GM21786 (cell line): Measurements from ENCODE around the gene EGLN3.
"Not testable (repeated sequence)": the region's sequence is repeated elsewhere in the genome, so short reads cannot be mapped to it uniquely, and the experiment has no call there.

ENCODE experiments used
- ATAC-seq: cut with Tn5 transposase; IDR thresholded peaks from one replicate; pipeline ENCODE4 v1.9.1; 2021; ENCODE audit not compliant: unreplicated experiment

EGLN3 gene

GRCh38 chr14:33962466-33962865 lies 11.6 kb upstream of the EGLN3 start:
- not testable (repeated sequence) for ATAC-seq

GRCh38 chr14:33962016-33962415 lies 11.1 kb upstream of the EGLN3 start:
- no peak for ATAC-seq

GRCh38 chr14:33959692-33960151 lies 8.8 kb upstream of the EGLN3 start:
- no peak for ATAC-seq

- ATAC-seq, result no peak
These were observed 7.8 kb upstream of the EGLN3 start for GRCh38 chr14:33958605-33959226.

- no peak for ATAC-seq
These were observed 7.1 kb upstream of the EGLN3 start for GRCh38 chr14:33957993-33958392.

GRCh38 chr14:33957299-33957698 lies 6.4 kb upstream of the EGLN3 start:
- no peak for ATAC-seq

GRCh38 chr14:33956640-33957039 lies 5.8 kb upstream of the EGLN3 start:
- peak; percentile 61 for ATAC-seq

- ATAC-seq, result no peak
These were observed 3.2 kb upstream of the EGLN3 start for GRCh38 chr14:33954016-33954598.

- ATAC-seq, result no peak
These were observed 1.7 kb upstream of the EGLN3 start for GRCh38 chr14:33952541-33952940.

- no peak for ATAC-seq
These were observed 438 bp upstream of the EGLN3 start for GRCh38 chr14:33951183-33951840.

- no peak for ATAC-seq
These were observed 1.4 kb downstream of the EGLN3 start for GRCh38 chr14:33949411-33949893.

- ATAC-seq, result no peak
These were observed 1.9 kb downstream of the EGLN3 start for GRCh38 chr14:33948869-33949408.

- ATAC-seq, result no peak
These were observed 2.6 kb downstream of the EGLN3 start for GRCh38 chr14:33948145-33948868.

GRCh38 chr14:33946679-33947476 lies 4.0 kb downstream of the EGLN3 start:
- ATAC-seq, result no peak

GRCh38 chr14:33945210-33946088 lies 5.4 kb downstream of the EGLN3 start:
- ATAC-seq, result no peak

- no peak for ATAC-seq
These were observed 7.6 kb downstream of the EGLN3 start for GRCh38 chr14:33943096-33943883.

- no peak for ATAC-seq
These were observed 9.2 kb downstream of the EGLN3 start for GRCh38 chr14:33941718-33942117.

- ATAC-seq, result no peak
These were observed 10.3 kb downstream of the EGLN3 start for GRCh38 chr14:33940561-33941011.
